Astrocyte of the hippocampus (primary cell): ENCODE results near the gene NEK2.
A peak's percentile ranks its signal among the peaks of the same experiment; 100 is the strongest.
"Not testable (repeated sequence)": the region's sequence is repeated elsewhere in the genome, so short reads cannot be mapped to it uniquely, and the experiment has no call there.

Source experiments
- DNase-seq: peaks from one replicate; pipeline ENCODE4 v3.0.0; 2011; ENCODE audit warnings: low read depth, low spot score

Gene NEK2

GRCh38 chr1:211650904-211651303 is 24.5 kb downstream of the NEK2 start:
- DNase-seq, result no peak

GRCh38 chr1:211648980-211649934 is 26.2 kb downstream of the NEK2 start:
- peak; percentile 52 for DNase-seq

GRCh38 chr1:211648336-211648735 is 27.1 kb downstream of the NEK2 start:
- DNase-seq, result peak; percentile 43

GRCh38 chr1:211647711-211648121 is 27.7 kb downstream of the NEK2 start:
- no peak for DNase-seq

GRCh38 chr1:211646566-211646965 is 28.9 kb downstream of the NEK2 start:
- DNase-seq, result no peak

- not testable (repeated sequence) for DNase-seq
Measured at GRCh38 chr1:211645601-211646000, 29.8 kb downstream of the NEK2 start.

- no peak for DNase-seq
Measured at GRCh38 chr1:211644653-211645052, 30.8 kb downstream of the NEK2 start.

- peak; percentile 75 for DNase-seq
Measured at GRCh38 chr1:211643324-211644212, 31.9 kb downstream of the NEK2 start.

GRCh38 chr1:211642870-211643269 is 32.6 kb downstream of the NEK2 start:
- DNase-seq, result no peak

GRCh38 chr1:211641942-211642341 is 33.5 kb downstream of the NEK2 start:
- no peak for DNase-seq

- DNase-seq, result no peak
Measured at GRCh38 chr1:211641044-211641800, 34.2 kb downstream of the NEK2 start.

- DNase-seq, result no peak
Measured at GRCh38 chr1:211640301-211640630, 35.2 kb downstream of the NEK2 start.

GRCh38 chr1:211639475-211640300 is 35.7 kb downstream of the NEK2 start:
- peak; percentile 93 for DNase-seq

GRCh38 chr1:211638689-211639101 is 36.7 kb downstream of the NEK2 start:
- no peak for DNase-seq

GRCh38 chr1:211638246-211638645 is 37.2 kb downstream of the NEK2 start:
- no peak for DNase-seq

GRCh38 chr1:211637066-211637465 is 38.4 kb downstream of the NEK2 start:
- DNase-seq, result no peak

GRCh38 chr1:211636575-211637029 is 38.8 kb downstream of the NEK2 start:
- peak; percentile 53 for DNase-seq

GRCh38 chr1:211635597-211636205 is 39.7 kb downstream of the NEK2 start:
- no peak for DNase-seq

GRCh38 chr1:211634931-211635330 is 40.5 kb downstream of the NEK2 start:
- no peak for DNase-seq

- DNase-seq, result no peak
Measured at GRCh38 chr1:211634461-211634860, 41.0 kb downstream of the NEK2 start.
